ENCODE data around the gene MYBPC1. TPM values are rescaled to one million over a fixed set of nuclear protein-coding genes. Genes with fewer than 3 reads are reported as not detected.

MYBPC1 gene
- total and polyA plus RNA-seq, 2 of the 4 experiments (the other 2 are of a cell fraction), result not detected

- H3K4ac ChIP-seq (ENCODE audit: low read depth, low read length), result no peak overlapping the region
- no peak overlapping the region for H4K8ac ChIP-seq (ENCODE audit: low read depth in 2 of 2, low read length in 2 of 2)
- no peak overlapping the region for H4K5ac ChIP-seq (ENCODE audit: low read depth, low read length)
- no peak overlapping the region for H3K4me2 ChIP-seq (ENCODE audit: low read depth, low read length)
- H2BK20ac ChIP-seq (ENCODE audit: low read depth, low read length), result no peak overlapping the region
- BruUV-seq (replicated peaks), result no TSS peak
- no CpG with 5 or more reads among the region's 2 CpGs for WGBS, 2 experiments (ENCODE audit: extremely low coverage in 2 of 2, insufficient read length in 1 of 2)
- no peak overlapping the region for H3K56ac ChIP-seq (ENCODE audit: extremely low read depth, insufficient read depth, low read length)
- no peaks in the 10 kb centered on the region for H3K79me1 ChIP-seq (ENCODE audit: low read depth in 1 of 2, low read length in 2 of 2)
- no peak for TF ChIP-seq RFX5 (IDR thresholded peaks at IDR 0.05; ENCODE audit: low read depth, low read length)
- TF ChIP-seq RAD21 (IDR thresholded peaks at IDR 0.05; ENCODE audit: low read length), result no peak
- no peak for TF ChIP-seq CHD1 (IDR thresholded peaks at IDR 0.05; ENCODE audit: low read depth, low read length)
- no peak for TF ChIP-seq RCOR1 (IDR thresholded peaks at IDR 0.05; ENCODE audit: insufficient replicate concordance, low read length)
- TF ChIP-seq BHLHE40 (IDR thresholded peaks at IDR 0.05; ENCODE audit: low read depth, low read length), result no peak
- TF ChIP-seq MAZ (IDR thresholded peaks at IDR 0.05; ENCODE audit: borderline replicate concordance, low read depth, low read length), result no peak
- no peak for TF ChIP-seq SMC3 (IDR thresholded peaks at IDR 0.05; ENCODE audit: low read depth, low read length)
- TF ChIP-seq USF2 (IDR thresholded peaks at IDR 0.05; ENCODE audit: low read depth, low read length), result no peak
- TF ChIP-seq CEBPB (IDR thresholded peaks at IDR 0.05; ENCODE audit: low read depth, low read length), result no peak
- TF ChIP-seq MAFK (IDR thresholded peaks at IDR 0.05; ENCODE audit: low read depth, low read length), result no peak
- H2BK120ac ChIP-seq (ENCODE audit: low read depth, low read length), result no peak overlapping the region
- H2BK15ac ChIP-seq (ENCODE audit: low read depth, low read length), result no peak overlapping the region
- H3K9me3 ChIP-seq (ENCODE audit: control insufficient read depth, insufficient read depth, low read length), result no peaks in the 10 kb centered on the region
- H2AFZ ChIP-seq (replicated peaks; ENCODE audit: low read length, poor library complexity), result no peak overlapping the region
- no peak overlapping the region for H3K18ac ChIP-seq (ENCODE audit: low read depth, low read length)
- no peak overlapping the region for H3K23ac ChIP-seq (ENCODE audit: low read depth, low read length)
- ChIA-PET POLR2A (ENCODE audit: unreplicated experiment) (no interaction called here), CTCF (no interaction called here)
- no peak overlapping the region for H2BK5ac ChIP-seq (ENCODE audit: low read depth, low read length, poor library complexity, severe bottlenecking)
- no peaks in the 10 kb centered on the region for H3K27me3 ChIP-seq (ENCODE audit: control insufficient read depth, insufficient read depth, low read length)
- H4K91ac ChIP-seq (ENCODE audit: insufficient read depth, low read depth, low read length), result no peak overlapping the region
- no peak overlapping the region for H2AK9ac ChIP-seq (replicated peaks; ENCODE audit: low read depth, low read length, poor library complexity)
- in situ Hi-C loops (cut with MboI; ENCODE audit: low sequenced_read_pairs), result no loop called here
- dilution Hi-C loops (cut with HindIII; ENCODE audit: low sequenced_read_pairs, unreplicated experiment), result no loop called here
- H3K27ac ChIP-seq (ENCODE audit: insufficient read depth, low read length), result no peak overlapping the region
- DNase-seq, result no peak
- ATAC-seq (ENCODE audit: low read depth), result no peak
- no peak overlapping the region for H2AK5ac ChIP-seq (ENCODE audit: low read depth, low read length)
- intact Hi-C loops (cut with micrococcal nuclease), result no loop called here
- no peaks in the 10 kb centered on the region for H4K20me1 ChIP-seq (ENCODE audit: insufficient read depth, low read length)
- no peak overlapping the region for H3K4me3 ChIP-seq (ENCODE audit: insufficient read depth, low read depth, low read length)
- no peaks in the 10 kb centered on the region for H3K36me3 ChIP-seq (ENCODE audit: control insufficient read depth, insufficient read depth, low read length)
- H3K9me1 ChIP-seq (ENCODE audit: insufficient read depth, low read length), result no peaks in the 10 kb centered on the region
- H3K14ac ChIP-seq (replicated peaks; ENCODE audit: low read depth, low read length), result no peak overlapping the region
- no peak overlapping the region for H3K9ac ChIP-seq (ENCODE audit: low read depth, low read length)
- H3K4me1 ChIP-seq (ENCODE audit: control insufficient read depth, insufficient read depth, low read length), result no peaks in the 10 kb centered on the region
These were observed 26.0 kb downstream of the MYBPC1 start for GRCh38 chr12:101620762-101621133.

Data from IMR-90 (cell line).